Measurements from ENCODE around the gene CXCL9.
"Not testable (repeated sequence)": the region's sequence is repeated elsewhere in the genome, so short reads cannot be mapped to it uniquely, and the experiment has no call there.

CXCL9 gene

GRCh38 chr4:75998525-75999147 is 8.7 kb downstream of the CXCL9 start:
- H3K9me3 Mint-ChIP-seq; H3K36me3 Mint-ChIP-seq; H3K27ac Mint-ChIP-seq; DNase-seq (ENCODE audit: low spot score in 2 of 2); H3K4me3 Mint-ChIP-seq; H3K4me1 Mint-ChIP-seq; ATAC-seq: not testable (repeated sequence)

GRCh38 chr4:75997946-75998345 is 9.4 kb downstream of the CXCL9 start:
- Mint-ChIP-seq H3K9me3 (no peaks in the 10 kb centered on the region), H3K4me1 (no peaks in the 10 kb centered on the region), H3K4me3 (no peak overlapping the region), H3K36me3 (no peaks in the 10 kb centered on the region), H3K27ac (no peak overlapping the region)
- ATAC-seq = no peak
- DNase-seq (ENCODE audit: low spot score in 2 of 2) = no peak

GRCh38 chr4:75997081-75997480 is 10.2 kb downstream of the CXCL9 start:
- Mint-ChIP-seq H3K27ac (no peak overlapping the region), H3K4me3 (no peak overlapping the region), H3K36me3 (no peaks in the 10 kb centered on the region), H3K4me1 (no peaks in the 10 kb centered on the region), H3K9me3 (no peaks in the 10 kb centered on the region)
- DNase-seq (ENCODE audit: low spot score in 2 of 2) = no peak
- ATAC-seq = no peak

- H3K4me3 Mint-ChIP-seq = no peak overlapping the region
- H3K27ac Mint-ChIP-seq = no peak overlapping the region
- ATAC-seq (no peak), DNase-seq (ENCODE audit: low spot score in 2 of 2) (no peak)
- H3K4me1 Mint-ChIP-seq = no peaks in the 10 kb centered on the region
- H3K9me3 Mint-ChIP-seq = no peaks in the 10 kb centered on the region
- H3K36me3 Mint-ChIP-seq = no peaks in the 10 kb centered on the region
Observed at GRCh38 chr4:75995727-75996126, 11.6 kb downstream of the CXCL9 start.

- Mint-ChIP-seq H3K27ac (no peak overlapping the region), H3K9me3 (no peaks in the 10 kb centered on the region), H3K36me3 (peaks cover 9% of the 10 kb centered on the region), H3K4me3 (no peak overlapping the region), H3K4me1 (no peaks in the 10 kb centered on the region)
- DNase-seq (ENCODE audit: low spot score in 2 of 2) (no peak), ATAC-seq (no peak)
Observed at GRCh38 chr4:75992462-75992861, 14.8 kb downstream of the CXCL9 start.

- no peaks in the 10 kb centered on the region for H3K9me3 Mint-ChIP-seq
- H3K4me1 Mint-ChIP-seq = no peaks in the 10 kb centered on the region
- peaks cover 9% of the 10 kb centered on the region for H3K36me3 Mint-ChIP-seq
- DNase-seq (ENCODE audit: low spot score in 2 of 2) (no peak), ATAC-seq (no peak)
- H3K27ac Mint-ChIP-seq = peak overlapping the region; percentile 90
- peak overlapping the region; percentile 78 for H3K4me3 Mint-ChIP-seq
Observed at GRCh38 chr4:75989846-75990528, 17.3 kb downstream of the CXCL9 start.

GRCh38 chr4:75985116-75985515 is 22.2 kb downstream of the CXCL9 start:
- H3K36me3 Mint-ChIP-seq = peaks cover 46% of the 10 kb centered on the region
- no peak overlapping the region for H3K4me3 Mint-ChIP-seq
- no peak for ATAC-seq
- H3K27ac Mint-ChIP-seq = no peak overlapping the region
- H3K4me1 Mint-ChIP-seq = no peaks in the 10 kb centered on the region
- DNase-seq (ENCODE audit: low spot score in 2 of 2) = no peak
- no peaks in the 10 kb centered on the region for H3K9me3 Mint-ChIP-seq

GRCh38 chr4:75980576-75980975 is 26.7 kb downstream of the CXCL9 start:
- Mint-ChIP-seq H3K9me3 (no peaks in the 10 kb centered on the region), H3K36me3 (peaks cover 83% of the 10 kb centered on the region), H3K4me1 (no peaks in the 10 kb centered on the region), H3K27ac (peak overlapping the region; percentile 44), H3K4me3 (no peak overlapping the region)
- ATAC-seq = no peak
- no peak for DNase-seq (ENCODE audit: low spot score in 2 of 2)

- ATAC-seq (no peak), DNase-seq (ENCODE audit: low spot score in 2 of 2) (no peak)
- Mint-ChIP-seq H3K4me1 (no peaks in the 10 kb centered on the region), H3K36me3 (peaks cover 100% of the 10 kb centered on the region), H3K9me3 (no peaks in the 10 kb centered on the region), H3K4me3 (no peak overlapping the region), H3K27ac (no peak overlapping the region)
Observed at GRCh38 chr4:75976177-75976576, 31.1 kb downstream of the CXCL9 start.

GRCh38 chr4:75973766-75974165 is 33.5 kb downstream of the CXCL9 start:
- Mint-ChIP-seq H3K4me3 (no peak overlapping the region), H3K36me3 (peaks cover 100% of the 10 kb centered on the region), H3K4me1 (no peaks in the 10 kb centered on the region), H3K9me3 (no peaks in the 10 kb centered on the region), H3K27ac (no peak overlapping the region)
- DNase-seq (ENCODE audit: low spot score in 2 of 2) = no peak
- no peak for ATAC-seq

GRCh38 chr4:75968084-75968483 is 39.2 kb downstream of the CXCL9 start:
- ATAC-seq (no peak), DNase-seq (ENCODE audit: low spot score in 2 of 2) (no peak)
- no peaks in the 10 kb centered on the region for H3K4me1 Mint-ChIP-seq
- H3K9me3 Mint-ChIP-seq = no peaks in the 10 kb centered on the region
- peaks cover 100% of the 10 kb centered on the region for H3K36me3 Mint-ChIP-seq
- H3K27ac Mint-ChIP-seq = no peak overlapping the region
- no peak overlapping the region for H3K4me3 Mint-ChIP-seq

GRCh38 chr4:75963558-75963957 is 43.8 kb downstream of the CXCL9 start:
- DNase-seq (ENCODE audit: low spot score in 2 of 2) (no peak), ATAC-seq (no peak)
- H3K4me3 Mint-ChIP-seq = no peak overlapping the region
- H3K36me3 Mint-ChIP-seq = peaks cover 100% of the 10 kb centered on the region
- H3K27ac Mint-ChIP-seq = no peak overlapping the region
- no peaks in the 10 kb centered on the region for H3K4me1 Mint-ChIP-seq
- no peaks in the 10 kb centered on the region for H3K9me3 Mint-ChIP-seq

- H3K4me3 Mint-ChIP-seq; DNase-seq (ENCODE audit: low spot score in 2 of 2); H3K4me1 Mint-ChIP-seq; ATAC-seq; H3K27ac Mint-ChIP-seq; H3K9me3 Mint-ChIP-seq: not testable (repeated sequence)
- H3K36me3 Mint-ChIP-seq = peaks cover 100% of the 10 kb centered on the region
Observed at GRCh38 chr4:75962072-75962471, 45.2 kb downstream of the CXCL9 start.

- H3K4me1 Mint-ChIP-seq; H3K27ac Mint-ChIP-seq; H3K4me3 Mint-ChIP-seq; H3K9me3 Mint-ChIP-seq; ATAC-seq; DNase-seq (ENCODE audit: low spot score in 2 of 2): not testable (repeated sequence)
- peaks cover 100% of the 10 kb centered on the region for H3K36me3 Mint-ChIP-seq
Observed at GRCh38 chr4:75958546-75958945, 48.8 kb downstream of the CXCL9 start.

GRCh38 chr4:75954811-75955210 is 52.5 kb downstream of the CXCL9 start:
- not testable (repeated sequence) for H3K4me3 Mint-ChIP-seq, H3K27ac Mint-ChIP-seq

GRCh38 chr4:75953509-75953908 is 53.8 kb downstream of the CXCL9 start:
- peaks cover 100% of the 10 kb centered on the region for H3K36me3 Mint-ChIP-seq
- no peak for ATAC-seq
- DNase-seq (ENCODE audit: low spot score in 2 of 2) = no peak
- H3K4me1 Mint-ChIP-seq = no peaks in the 10 kb centered on the region
- H3K27ac Mint-ChIP-seq = peak overlapping the region; percentile 4
- H3K9me3 Mint-ChIP-seq = no peaks in the 10 kb centered on the region
- H3K4me3 Mint-ChIP-seq = no peak overlapping the region

More at GRCh38 chr4:75954811-75955210, 52.5 kb downstream of the CXCL9 start:
- H3K36me3 Mint-ChIP-seq = peaks cover 100% of the 10 kb centered on the region
- H3K9me3 Mint-ChIP-seq; ATAC-seq; DNase-seq (ENCODE audit: low spot score in 2 of 2); H3K4me1 Mint-ChIP-seq: not testable (repeated sequence)
